MM.1S (cell line): ENCODE results near the gene MRPS6.

Experiments
- DNase-seq: peaks from one replicate; pipeline ENCODE4 v3.0.0-alpha.2; 2015
- H2AFZ ChIP-seq: fragments of 300-600 bp; sonication (generic); 2 replicates; pipeline ENCODE4 v1.6.0; 2016; ENCODE audit warnings: antibody characterized with exemption, low read length
- H3F3A ChIP-seq: fragments of 300-600 bp; sonication (generic); 2 replicates; pipeline ENCODE4 v1.6.1; 2016; ENCODE audit warnings: mild to moderate bottlenecking, antibody characterized with exemption, low read length, moderate library complexity, mixed read lengths; ENCODE audit not compliant: insufficient read depth
- H3K27ac ChIP-seq: fragments of 300-600 bp; sonication (generic); 2 replicates; pipeline ENCODE4 v1.5.1; 2016; ENCODE audit warnings: mild to moderate bottlenecking, low read length
- H3K27me3 ChIP-seq: fragments of 300-600 bp; sonication (generic); replicated peaks from 2 replicates; pipeline ENCODE4 v1.6.0; 2016; ENCODE audit warnings: low read length; ENCODE audit not compliant: insufficient read depth
- H3K36me3 ChIP-seq: fragments of 300-600 bp; sonication (generic); replicated peaks from 2 replicates; pipeline ENCODE4 v1.6.1; 2016; ENCODE audit warnings: mild to moderate bottlenecking, low read length, mixed read lengths; ENCODE audit not compliant: insufficient read depth
- H3K4me1 ChIP-seq: fragments of 300-600 bp; sonication (generic); 2 replicates; pipeline ENCODE4 v1.6.1; 2016; ENCODE audit warnings: low read length, mixed read lengths
- H3K4me2 ChIP-seq: fragments of 300-600 bp; sonication (generic); 2 replicates; pipeline ENCODE4 v1.6.0; 2016; ENCODE audit warnings: low read depth, low read length
- H3K4me3 ChIP-seq: fragments of 300-600 bp; sonication (generic); 2 replicates; pipeline ENCODE4 v1.5.1; 2016; ENCODE audit warnings: low read length, mixed read lengths
- H3K79me2 ChIP-seq: fragments of 300-600 bp; sonication (generic); 2 replicates; pipeline ENCODE4 v1.6.1; 2016; ENCODE audit warnings: mixed run types, low read length, mixed read lengths
- H3K9ac ChIP-seq: fragments of 300-600 bp; sonication (generic); 2 replicates; pipeline ENCODE4 v1.6.1; 2016; ENCODE audit warnings: low read length, mixed read lengths
- H3K9me2 ChIP-seq: fragments of 300-600 bp; sonication (generic); replicated peaks from 2 replicates; pipeline ENCODE4 v1.6.1; 2016; ENCODE audit warnings: mild to moderate bottlenecking, low read length, mixed read lengths; ENCODE audit not compliant: insufficient read depth
- H3K9me3 ChIP-seq: fragments of 300-600 bp; sonication (generic); replicated peaks from 2 replicates; pipeline ENCODE4 v1.6.1; 2016; ENCODE audit warnings: mild to moderate bottlenecking, low read length, mixed read lengths; ENCODE audit not compliant: insufficient read depth
- H4K20me1 ChIP-seq: fragments of 300-600 bp; sonication (generic); 2 replicates; pipeline ENCODE4 v1.6.1; 2016; ENCODE audit warnings: mild to moderate bottlenecking, low read length, moderate library complexity, mixed read lengths; ENCODE audit not compliant: insufficient read depth
- CTCF ChIP-seq: fragments of 300-600 bp; sonication (generic); IDR thresholded peaks from 2 replicates; pipeline ENCODE4 v1.5.1; 2016; ENCODE audit warnings: antibody characterized with exemption, low read length, mixed read lengths
- EZH2 ChIP-seq: fragments of 300-600 bp; sonication (generic); optimal IDR thresholded peaks from 2 replicates; pipeline ENCODE3; 2017; ENCODE audit warnings: low read depth, mild to moderate bottlenecking, antibody characterized with exemption, low read length, mixed read lengths
- EZH2phosphoT487 ChIP-seq: fragments of 300-600 bp; sonication (generic); IDR thresholded peaks from 2 replicates; pipeline ENCODE4 v1.6.1; 2018; ENCODE audit warnings: antibody characterized with exemption, low read length

The MRPS6 gene

DNA sequence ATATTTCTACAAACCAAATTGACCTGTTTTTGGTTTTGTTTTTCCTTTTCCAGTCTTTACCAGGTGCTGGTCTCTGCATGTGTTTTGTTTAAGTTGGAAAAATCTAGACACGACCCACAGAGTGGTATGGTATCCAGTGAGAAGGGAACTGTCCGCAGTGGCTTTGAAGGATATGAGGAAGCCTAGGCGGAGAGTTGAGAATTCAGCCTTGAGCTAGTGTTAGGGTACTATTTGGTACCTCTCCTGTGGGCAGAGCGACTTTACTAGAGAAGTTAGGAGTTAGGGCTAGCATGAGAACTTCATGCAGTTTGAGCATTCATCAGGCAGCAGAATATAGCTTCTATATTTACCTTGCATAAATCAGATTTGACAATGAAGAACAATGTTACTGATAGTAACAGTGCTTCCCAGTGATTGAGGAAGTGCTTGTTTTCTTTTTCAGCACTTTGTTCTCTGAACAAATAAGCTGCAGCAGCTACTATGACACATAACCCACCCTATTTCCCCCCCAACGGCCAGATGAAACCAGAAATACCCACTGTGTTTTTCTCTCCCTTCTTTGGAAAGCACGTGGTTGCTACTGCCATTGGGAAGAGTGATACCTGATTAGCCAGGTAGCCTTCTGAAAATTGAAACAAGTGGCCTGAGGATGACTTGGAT lies 19.0 kb downstream of the MRPS6 start:
- H3K36me3 ChIP-seq, result 0 out of 2 replicates have a peak, but pooled peaks cover 8% of the 10 kb centered on the region
- H3K4me2 ChIP-seq, result no peak overlapping the region
- H3K27ac ChIP-seq, result no peak overlapping the region
- H3K4me1 ChIP-seq, result no peaks in the 10 kb centered on the region
- H4K20me1 ChIP-seq, result no peaks in the 10 kb centered on the region
- no peaks in the 10 kb centered on the region for H3K9me3 ChIP-seq
- no peaks in the 10 kb centered on the region for H3K9me2 ChIP-seq
- no peaks in the 10 kb centered on the region for H3K27me3 ChIP-seq
- no peak overlapping the region for H3K4me3 ChIP-seq
- no peak overlapping the region for H2AFZ ChIP-seq
- TF ChIP-seq EZH2 (no peak), EZH2phosphoT487 (no peak), CTCF (no peak)
- no peak for DNase-seq
- H3K9ac ChIP-seq, result no peak overlapping the region
- no peaks in the 10 kb centered on the region for H3F3A ChIP-seq
- peaks cover 62% of the 10 kb centered on the region for H3K79me2 ChIP-seq

- peaks cover 55% of the 10 kb centered on the region for H3K79me2 ChIP-seq
- H3K4me1 ChIP-seq, result no peaks in the 10 kb centered on the region
- H3K9me3 ChIP-seq, result no peaks in the 10 kb centered on the region
- no peak overlapping the region for H3K27ac ChIP-seq
- H3K27me3 ChIP-seq, result no peaks in the 10 kb centered on the region
- H3K4me2 ChIP-seq, result no peak overlapping the region
- H3K9me2 ChIP-seq, result no peaks in the 10 kb centered on the region
- H2AFZ ChIP-seq, result no peak overlapping the region
- TF ChIP-seq EZH2 (no peak), EZH2phosphoT487 (no peak), CTCF (no peak)
- no peaks in the 10 kb centered on the region for H4K20me1 ChIP-seq
- H3K4me3 ChIP-seq, result no peak overlapping the region
- H3K9ac ChIP-seq, result no peak overlapping the region
- DNase-seq, result no peak
- H3K36me3 ChIP-seq, result 0 out of 2 replicates have a peak, but pooled peaks cover 8% of the 10 kb centered on the region
- H3F3A ChIP-seq, result no peaks in the 10 kb centered on the region
Measured at GRCh38 chr21:34093083-34093482, 19.7 kb downstream of the MRPS6 start.

DNA sequence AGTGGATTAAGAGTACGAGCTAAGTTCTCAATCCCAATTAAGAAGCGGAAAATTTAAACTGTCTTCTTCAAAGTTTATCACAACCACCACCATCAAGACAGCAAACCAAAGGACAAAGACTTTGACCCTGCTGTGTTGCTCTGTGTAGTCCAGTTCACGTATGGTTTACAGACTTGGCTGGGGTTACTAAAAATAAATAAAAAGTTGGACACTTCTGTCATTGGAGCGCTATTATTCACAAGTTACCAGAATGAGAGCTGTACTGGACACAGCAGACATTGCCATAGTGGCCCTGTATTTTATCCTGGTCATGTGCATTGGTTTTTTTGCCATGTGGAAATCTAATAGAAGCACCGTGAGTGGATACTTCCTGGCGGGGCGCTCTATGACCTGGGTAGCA lies 21.6 kb downstream of the MRPS6 start:
- no peaks in the 10 kb centered on the region for H3F3A ChIP-seq
- H3K9me2 ChIP-seq, result no peaks in the 10 kb centered on the region
- no peaks in the 10 kb centered on the region for H4K20me1 ChIP-seq

More for the DNA sequence above, 21.6 kb downstream of the MRPS6 start:
- peaks cover 38% of the 10 kb centered on the region for H3K79me2 ChIP-seq
- H3K4me1 ChIP-seq, result no peaks in the 10 kb centered on the region
- no peaks in the 10 kb centered on the region for H3K9me3 ChIP-seq
- no peak overlapping the region for H2AFZ ChIP-seq
- DNase-seq, result no peak
- H3K4me3 ChIP-seq, result no peak overlapping the region
- no peak overlapping the region for H3K4me2 ChIP-seq
- TF ChIP-seq EZH2phosphoT487 (no peak), EZH2 (no peak), CTCF (no peak)
- no peak overlapping the region for H3K27ac ChIP-seq
- no peak overlapping the region for H3K9ac ChIP-seq
- H3K27me3 ChIP-seq, result no peaks in the 10 kb centered on the region
- H3K36me3 ChIP-seq, result 0 out of 2 replicates have a peak, but pooled peaks cover 8% of the 10 kb centered on the region
